Measurements from ENCODE around the gene MYT1.
"Not testable (repeated sequence)": the region's sequence is repeated elsewhere in the genome, so short reads cannot be mapped to it uniquely, and the experiment has no call there.

MYT1 gene

DNA sequence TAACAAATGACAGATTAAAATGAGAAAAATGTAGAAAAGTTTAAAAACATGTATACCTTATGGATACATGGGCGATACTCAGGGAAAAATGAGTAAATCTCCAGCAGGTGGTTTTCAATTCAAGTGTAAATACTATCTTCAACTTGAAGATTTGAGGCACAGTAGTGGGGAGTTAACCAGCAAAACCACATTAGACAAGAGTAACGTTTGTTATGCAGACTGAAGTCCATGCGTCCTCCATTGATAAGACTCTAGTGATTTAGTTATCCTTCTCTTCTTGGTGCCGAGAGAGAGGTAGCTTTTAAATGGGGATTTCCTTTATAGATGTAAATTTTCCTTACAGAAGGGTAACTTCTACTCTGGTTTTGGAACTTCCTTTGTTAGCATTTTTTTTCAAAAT, 119.4 kb downstream of the MYT1 start:
- intact Hi-C loops (cut with DNase I), result no loop called here

DNA sequence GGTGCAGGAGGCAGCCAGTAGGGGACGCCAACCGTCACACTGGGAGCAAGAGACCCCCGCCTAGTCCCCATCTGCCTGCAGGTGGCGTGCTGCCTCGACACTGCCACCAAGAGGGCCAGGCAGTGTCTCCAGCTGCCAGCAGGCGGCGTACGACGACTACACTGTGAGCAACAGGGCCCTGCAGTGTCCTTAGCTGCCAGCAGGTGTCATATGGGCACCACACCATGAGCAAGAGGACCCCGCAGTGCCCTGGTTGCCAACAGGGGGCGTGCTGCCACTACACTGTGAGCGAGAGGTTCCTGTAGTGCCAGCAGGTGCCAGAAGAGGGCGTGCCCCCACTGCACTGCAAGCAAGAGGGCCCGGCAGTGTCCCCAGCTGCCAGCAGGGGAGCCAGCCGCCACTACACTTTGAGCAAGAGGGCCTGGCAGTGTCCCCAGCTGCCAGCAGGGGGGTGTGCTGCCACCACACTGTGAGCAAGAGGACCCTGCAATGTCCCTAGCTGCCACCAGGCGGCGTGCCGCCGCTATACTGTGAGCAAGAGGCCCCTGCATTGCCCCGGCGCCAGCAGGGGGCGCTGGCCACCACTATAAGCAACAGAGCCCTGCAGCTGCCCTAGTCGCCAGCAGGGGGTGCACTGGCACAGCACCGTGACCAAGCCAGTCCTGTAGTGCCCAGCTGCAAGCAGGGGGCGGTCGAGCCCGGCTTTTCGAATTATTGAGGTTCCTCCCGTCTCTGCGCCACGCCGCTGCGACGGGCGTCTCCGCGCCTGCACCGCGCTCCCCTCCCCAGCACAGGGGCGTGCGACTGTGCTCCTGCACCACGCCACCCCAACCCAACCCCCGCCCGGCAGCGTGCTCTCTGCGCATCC, 121.6 kb downstream of the MYT1 start:
- intact Hi-C loops (cut with DNase I), result not testable (repeated sequence)
- peak; percentile 47 to 96 (median 78) for DNase-seq

More for the DNA sequence above, 119.4 kb downstream of the MYT1 start:
- DNase-seq, result no peak

DNA sequence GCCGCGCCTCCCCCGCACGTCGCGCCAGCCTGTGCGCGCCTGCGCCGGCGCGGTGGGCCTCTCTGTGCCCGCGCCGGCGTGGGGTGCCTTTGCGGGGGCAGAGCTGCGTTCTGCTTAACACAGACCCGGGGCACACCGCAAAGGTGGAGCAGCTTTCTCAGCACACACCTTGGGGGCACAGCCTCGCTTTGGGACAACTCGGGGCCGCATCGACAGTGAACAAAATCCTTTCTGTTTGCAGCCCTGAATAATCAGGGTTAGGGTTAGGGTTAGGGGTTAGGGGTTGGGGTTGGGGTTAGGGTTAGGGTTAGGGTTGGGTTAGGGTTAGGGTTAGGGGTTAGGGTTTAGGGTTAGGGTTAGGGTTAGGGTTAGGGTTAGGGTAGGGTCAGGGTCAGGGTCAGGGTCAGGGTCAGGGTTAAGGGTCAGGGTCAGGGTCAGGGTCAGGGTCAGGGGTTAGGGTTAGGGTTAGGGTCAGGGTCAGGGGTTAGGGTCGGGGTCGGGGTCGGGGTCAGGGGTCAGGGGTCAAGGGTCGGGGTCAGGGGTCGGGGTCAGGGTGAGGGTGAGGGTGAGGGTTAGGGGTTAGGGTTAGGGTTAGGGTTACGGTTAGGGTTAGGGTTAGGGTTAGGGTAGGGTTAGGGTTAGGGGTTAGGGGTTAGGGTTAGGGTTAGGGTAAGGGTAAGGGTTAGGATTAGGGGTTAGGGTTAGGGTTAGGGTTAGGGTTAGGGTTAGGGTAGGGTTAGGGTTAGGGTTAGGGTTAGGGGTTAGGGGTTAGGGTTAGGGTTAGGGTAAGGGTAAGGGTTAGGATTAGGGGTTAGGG, 122.4 kb downstream of the MYT1 start:
- peak in 1 of 10 donors; percentile 79 for DNase-seq

DNA sequence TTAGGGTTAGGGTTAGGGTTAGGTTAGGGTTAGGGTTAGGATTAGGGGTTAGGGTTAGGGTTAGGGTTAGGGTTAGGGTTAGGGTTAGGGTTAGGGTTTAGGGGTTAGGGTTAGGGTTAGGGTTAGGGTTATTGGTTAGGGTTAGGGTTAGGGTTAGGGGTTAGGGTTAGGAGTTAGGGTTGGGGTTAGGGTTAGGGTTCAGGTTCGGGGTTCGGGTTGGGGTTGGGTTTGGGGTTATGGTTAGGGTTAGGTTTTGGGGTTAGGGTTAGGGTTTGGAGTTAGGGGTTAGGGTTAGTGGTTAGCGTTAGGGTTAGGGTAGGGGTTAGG, 123.0 kb downstream of the MYT1 start:
- not testable (repeated sequence) for DNase-seq

More for the DNA sequence above, 122.4 kb downstream of the MYT1 start:
- intact Hi-C loops (cut with DNase I), result not testable (repeated sequence)

More for the DNA sequence above, 123.0 kb downstream of the MYT1 start:
- intact Hi-C loops (cut with DNase I), result not testable (repeated sequence)
